Measurements from ENCODE around the gene AP1M1. TPM values are rescaled to one million over a fixed set of nuclear protein-coding genes. Genes with fewer than 3 reads are reported as not detected.
A peak's percentile ranks its signal among the peaks of the same experiment; 100 is the strongest.

Gene AP1M1
- total and polyA plus RNA-seq, 2 of the 4 experiments (the other 2 are of a cell fraction): 85.1 to 99.1 TPM

DNA sequence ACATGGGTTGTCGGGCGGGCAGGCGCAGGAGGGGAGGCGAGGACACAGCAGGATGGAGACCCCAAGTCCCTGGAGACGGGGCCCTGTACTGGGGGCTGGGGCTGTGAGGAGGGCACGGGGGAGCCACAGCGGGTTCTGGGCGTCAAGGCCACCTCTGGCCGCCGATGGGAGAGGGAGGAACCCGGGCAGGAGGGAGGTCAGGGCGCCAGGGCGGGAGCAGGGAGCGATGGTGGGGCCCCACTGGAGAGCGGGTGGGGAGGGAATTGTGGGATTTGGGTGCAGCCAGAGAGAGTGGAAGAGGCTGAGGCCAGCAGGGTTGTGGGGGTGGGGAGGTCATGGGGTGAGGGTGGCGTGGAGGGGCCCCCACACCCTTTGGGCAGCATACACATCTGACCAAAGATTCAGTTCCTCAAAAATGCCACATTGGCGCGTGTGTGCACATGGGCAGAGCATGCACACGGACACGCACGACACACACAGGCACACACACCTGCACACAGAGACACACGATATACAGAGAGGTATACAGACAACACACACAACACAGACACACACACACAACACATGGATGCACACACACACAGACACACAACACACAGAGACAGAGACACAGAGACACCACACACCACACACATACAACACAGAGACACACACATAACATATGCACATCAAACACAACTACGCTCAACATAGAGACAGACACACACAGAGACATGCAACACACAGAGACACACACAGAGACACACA, 54.9 kb downstream of the AP1M1 start:
- in situ Hi-C loops (cut with MboI; ENCODE audit: low sequenced_read_pairs): no loop called here
- Histone ChIP-seq H3K56ac (ENCODE audit: extremely low read depth, insufficient read depth, low read length) (no peak overlapping the region), H2AK5ac (ENCODE audit: low read depth, low read length) (0 out of 2 replicates have a peak overlapping the region, but pooled peaks have one; percentile 59), H3K4ac (ENCODE audit: low read depth, low read length) (no peak overlapping the region), H3K36me3 (ENCODE audit: control insufficient read depth, insufficient read depth, low read length) (no peaks in the 10 kb centered on the region), H2BK5ac (ENCODE audit: low read depth, low read length, poor library complexity, severe bottlenecking) (peak overlapping the region; percentile 64), H2AFZ (replicated peaks; ENCODE audit: low read length, poor library complexity) (peak overlapping the region; percentile 49), H4K5ac (ENCODE audit: low read depth, low read length) (no peak overlapping the region), H3K9ac (ENCODE audit: low read depth, low read length) (no peak overlapping the region), H3K27ac (ENCODE audit: insufficient read depth, low read length) (no peak overlapping the region), H3K79me1 (ENCODE audit: low read depth in 1 of 2, low read length in 2 of 2) (no peaks in the 10 kb centered on the region), H4K91ac (ENCODE audit: insufficient read depth, low read depth, low read length) (no peak overlapping the region), H3K23ac (ENCODE audit: low read depth, low read length) (no peak overlapping the region), H3K27me3 (ENCODE audit: control insufficient read depth, insufficient read depth, low read length) (peaks cover 4% of the 10 kb centered on the region), H3K9me3 (ENCODE audit: control insufficient read depth, insufficient read depth, low read length) (no peaks in the 10 kb centered on the region), H2BK15ac (ENCODE audit: low read depth, low read length) (no peak overlapping the region), H3K4me1 (ENCODE audit: control insufficient read depth, insufficient read depth, low read length) (no peaks in the 10 kb centered on the region), H2BK20ac (ENCODE audit: low read depth, low read length) (no peak overlapping the region), H4K8ac (ENCODE audit: low read depth in 2 of 2, low read length in 2 of 2) (no peak overlapping the region), H3K18ac (ENCODE audit: low read depth, low read length) (no peak overlapping the region), H3K4me2 (ENCODE audit: low read depth, low read length) (no peak overlapping the region), H3K4me3 (ENCODE audit: insufficient read depth, low read depth, low read length) (no peak overlapping the region), H2BK120ac (ENCODE audit: low read depth, low read length) (no peak overlapping the region), H3K9me1 (ENCODE audit: insufficient read depth, low read length) (peaks cover 6% of the 10 kb centered on the region; the same call in 1 of the 2 replicates), H4K20me1 (ENCODE audit: insufficient read depth, low read length) (peaks cover 4% of the 10 kb centered on the region; the same call in 1 of the 2 replicates), H2AK9ac (replicated peaks; ENCODE audit: low read depth, low read length, poor library complexity) (no peak overlapping the region), H3K14ac (replicated peaks; ENCODE audit: low read depth, low read length) (no peak overlapping the region)
- BruUV-seq (replicated peaks): no TSS peak
- dilution Hi-C loops (cut with HindIII; ENCODE audit: low sequenced_read_pairs, unreplicated experiment): no loop called here
- ATAC-seq (ENCODE audit: low read depth): no peak
- CTCF ChIA-PET: no interaction called here
- POLR2A ChIA-PET (ENCODE audit: unreplicated experiment): no interaction called here
- TF ChIP-seq RAD21 (IDR thresholded peaks at IDR 0.05; ENCODE audit: low read length) (no peak), CEBPB (IDR thresholded peaks at IDR 0.05; ENCODE audit: low read depth, low read length) (no peak), POLR2A (IDR thresholded peaks at IDR 0.05; ENCODE audit: low read depth, low read length) (no peak), SMC3 (IDR thresholded peaks at IDR 0.05; ENCODE audit: low read depth, low read length) (no peak), MXI1 (IDR thresholded peaks at IDR 0.05; ENCODE audit: borderline replicate concordance, low read depth, low read length) (no peak), CHD1 (IDR thresholded peaks at IDR 0.05; ENCODE audit: low read depth, low read length) (no peak), NFE2L2 (IDR thresholded peaks at IDR 0.05; ENCODE audit: low read depth, low read length) (no peak), RCOR1 (IDR thresholded peaks at IDR 0.05; ENCODE audit: insufficient replicate concordance, low read length) (no peak), MAFK (IDR thresholded peaks at IDR 0.05; ENCODE audit: low read depth, low read length) (no peak), FOS (IDR thresholded peaks at IDR 0.05; ENCODE audit: low read depth, low read length) (no peak), MAZ (IDR thresholded peaks at IDR 0.05; ENCODE audit: borderline replicate concordance, low read depth, low read length) (no peak)
- TF ChIP-seq, protein P1, sequence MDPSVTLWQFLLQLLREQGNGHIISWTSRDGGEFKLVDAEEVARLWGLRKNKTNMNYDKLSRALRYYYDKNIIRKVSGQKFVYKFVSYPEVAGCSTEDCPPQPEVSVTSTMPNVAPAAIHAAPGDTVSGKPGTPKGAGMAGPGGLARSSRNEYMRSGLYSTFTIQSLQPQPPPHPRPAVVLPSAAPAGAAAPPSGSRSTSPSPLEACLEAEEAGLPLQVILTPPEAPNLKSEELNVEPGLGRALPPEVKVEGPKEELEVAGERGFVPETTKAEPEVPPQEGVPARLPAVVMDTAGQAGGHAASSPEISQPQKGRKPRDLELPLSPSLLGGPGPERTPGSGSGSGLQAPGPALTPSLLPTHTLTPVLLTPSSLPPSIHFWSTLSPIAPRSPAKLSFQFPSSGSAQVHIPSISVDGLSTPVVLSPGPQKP (IDR thresholded peaks at IDR 0.05; ENCODE audit: borderline replicate concordance, low read depth, low read length): no peak
- TF ChIP-seq, protein P2, sequence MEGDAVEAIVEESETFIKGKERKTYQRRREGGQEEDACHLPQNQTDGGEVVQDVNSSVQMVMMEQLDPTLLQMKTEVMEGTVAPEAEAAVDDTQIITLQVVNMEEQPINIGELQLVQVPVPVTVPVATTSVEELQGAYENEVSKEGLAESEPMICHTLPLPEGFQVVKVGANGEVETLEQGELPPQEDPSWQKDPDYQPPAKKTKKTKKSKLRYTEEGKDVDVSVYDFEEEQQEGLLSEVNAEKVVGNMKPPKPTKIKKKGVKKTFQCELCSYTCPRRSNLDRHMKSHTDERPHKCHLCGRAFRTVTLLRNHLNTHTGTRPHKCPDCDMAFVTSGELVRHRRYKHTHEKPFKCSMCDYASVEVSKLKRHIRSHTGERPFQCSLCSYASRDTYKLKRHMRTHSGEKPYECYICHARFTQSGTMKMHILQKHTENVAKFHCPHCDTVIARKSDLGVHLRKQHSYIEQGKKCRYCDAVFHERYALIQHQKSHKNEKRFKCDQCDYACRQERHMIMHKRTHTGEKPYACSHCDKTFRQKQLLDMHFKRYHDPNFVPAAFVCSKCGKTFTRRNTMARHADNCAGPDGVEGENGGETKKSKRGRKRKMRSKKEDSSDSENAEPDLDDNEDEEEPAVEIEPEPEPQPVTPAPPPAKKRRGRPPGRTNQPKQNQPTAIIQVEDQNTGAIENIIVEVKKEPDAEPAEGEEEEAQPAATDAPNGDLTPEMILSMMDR (conservative IDR thresholded peaks at IDR 0.05; ENCODE audit: low read depth, low read length): no peak
- WGBS, 2 experiments (ENCODE audit: extremely low coverage in 2 of 2, insufficient read length in 1 of 2): 95% methylated on average over 7 of the region's 23 CpGs; no CpG with 5 or more reads in 1 of the 2 experiments
- intact Hi-C loops (cut with micrococcal nuclease): no loop called here
- no peak for DNase-seq

Data from IMR-90 (cell line).